MCF 10A (cell line): ENCODE data around the gene COX4I2. TPM values are rescaled to one million over a fixed set of nuclear protein-coding genes. Genes with fewer than 3 reads are reported as not detected.
"Not testable (repeated sequence)": the region's sequence is repeated elsewhere in the genome, so short reads cannot be mapped to it uniquely, and the experiment has no call there.

Experiments used
- BruUV-seq: library from RNA; stranded (reverse); fragments of 400-500 nt; replicated peaks from 2 replicates; lab custom pipeline; 2021; lab: Mats Ljungman, UMichigan
- CTCF ChIA-PET: fragments of 300-600 bp; sonication (Branson Sonifier 250); formaldehyde crosslinking; extraction: SDS; loops from one replicate; lab custom pipeline; 2021; ENCODE audit warnings: antibody characterized with exemption, inconsistent platforms; lab: Yijun Ruan, JAX
- POLR2A ChIA-PET: fragments of 300-600, 350-650 bp; sonication (Branson Sonifier 250); formaldehyde crosslinking; extraction: SDS; loops from one replicate; lab custom pipeline; 2020; ENCODE audit warnings: antibody characterized with exemption, inconsistent platforms; lab: Yijun Ruan, JAX
- DNase-seq: peaks from one replicate; pipeline ENCODE4 v3.0.0-alpha.2; 2018; ENCODE audit not compliant: unreplicated experiment
- H3K27ac Mint-ChIP-seq: one replicate; pipeline ENCODE4 v1.8.0; 2022; ENCODE audit warnings: mild to moderate bottlenecking, low read depth, mixed read lengths; ENCODE audit not compliant: unreplicated experiment
- H3K27me3 Mint-ChIP-seq: one replicate; pipeline ENCODE4 v1.8.0; 2022; ENCODE audit warnings: mixed read lengths; ENCODE audit not compliant: insufficient read depth, unreplicated experiment
- H3K36me3 Mint-ChIP-seq: one replicate; pipeline ENCODE4 v1.8.0; 2022; ENCODE audit warnings: mild to moderate bottlenecking, moderate library complexity, mixed read lengths; ENCODE audit not compliant: insufficient read depth, unreplicated experiment
- H3K4me1 Mint-ChIP-seq: one replicate; pipeline ENCODE4 v1.8.0; 2022; ENCODE audit warnings: mixed read lengths; ENCODE audit not compliant: insufficient read depth, unreplicated experiment
- H3K4me3 Mint-ChIP-seq: one replicate; pipeline ENCODE4 v1.8.0; 2022; ENCODE audit warnings: mild to moderate bottlenecking, moderate library complexity, mixed read lengths; ENCODE audit not compliant: unreplicated experiment
- H3K9me3 Mint-ChIP-seq: one replicate; pipeline ENCODE4 v1.8.0; 2022; ENCODE audit warnings: mixed read lengths; ENCODE audit not compliant: unreplicated experiment
- intact Hi-C: fragments of 100-400 bp; cut with micrococcal nuclease; formaldehyde crosslinking; loops from 2 replicates; pipeline ENCODE4 v1.14.1; 2022
- total RNA-seq: library from RNA; stranded (reverse); gene quantifications from 2 replicates; pipeline ENCODE4 v1.2.3, GENCODE V29; 2022
- TF ChIP-seq, protein P1 (sequence below): fragments of 200-600 bp; IDR thresholded peaks from one replicate; pipeline ENCODE4 v1.8.0; 2022; ENCODE audit warnings: antibody characterized with exemption, mild to moderate bottlenecking; ENCODE audit not compliant: unreplicated experiment

The COX4I2 gene
- total RNA-seq, 1 experiment from 2014 or later, result not detected

DNA sequence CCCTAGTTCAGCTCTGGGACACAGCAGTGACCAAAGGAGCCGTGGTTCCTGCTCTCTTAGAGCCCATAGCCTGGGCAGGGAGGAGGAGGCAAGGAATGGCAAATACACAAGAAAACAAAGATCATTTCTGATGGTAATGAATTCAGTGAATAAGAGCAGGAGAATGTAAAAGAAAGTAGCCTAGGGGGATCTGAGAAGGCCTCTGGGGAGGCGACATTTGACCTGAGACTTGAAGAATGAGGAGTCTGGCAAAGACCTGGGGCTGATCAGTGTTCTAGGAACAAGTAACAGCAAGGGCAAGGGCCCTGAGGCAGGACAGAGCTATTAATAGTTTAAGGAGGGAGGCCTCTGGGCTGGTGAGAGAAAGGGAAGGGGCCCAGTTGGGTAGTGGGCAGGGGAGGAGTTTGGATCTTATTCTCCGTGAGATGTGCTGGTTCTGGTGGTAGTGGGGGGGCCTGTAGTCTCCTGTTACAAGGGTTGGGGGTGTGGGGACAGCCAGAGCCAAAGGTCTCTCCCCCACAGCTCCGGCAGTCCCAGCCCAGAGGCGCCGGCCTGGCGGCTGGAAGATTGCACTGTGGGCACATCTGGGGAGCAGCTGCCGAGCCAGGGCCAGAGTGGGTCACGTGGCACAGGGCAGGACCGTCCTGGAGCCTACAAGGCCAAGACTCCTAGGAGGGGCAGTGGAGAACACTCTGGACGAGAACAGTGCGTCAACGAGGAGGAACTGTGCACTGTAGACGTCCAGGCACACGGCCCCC is 41.9 kb upstream of the COX4I2 start:
- Mint-ChIP-seq H3K27ac (peak overlapping the region; percentile 94), H3K9me3 (no peaks in the 10 kb centered on the region), H3K27me3 (no peaks in the 10 kb centered on the region), H3K36me3 (peaks cover 22% of the 10 kb centered on the region), H3K4me3 (peak overlapping the region; percentile 43), H3K4me1 (peaks cover 28% of the 10 kb centered on the region)
- TF ChIP-seq, protein P1, sequence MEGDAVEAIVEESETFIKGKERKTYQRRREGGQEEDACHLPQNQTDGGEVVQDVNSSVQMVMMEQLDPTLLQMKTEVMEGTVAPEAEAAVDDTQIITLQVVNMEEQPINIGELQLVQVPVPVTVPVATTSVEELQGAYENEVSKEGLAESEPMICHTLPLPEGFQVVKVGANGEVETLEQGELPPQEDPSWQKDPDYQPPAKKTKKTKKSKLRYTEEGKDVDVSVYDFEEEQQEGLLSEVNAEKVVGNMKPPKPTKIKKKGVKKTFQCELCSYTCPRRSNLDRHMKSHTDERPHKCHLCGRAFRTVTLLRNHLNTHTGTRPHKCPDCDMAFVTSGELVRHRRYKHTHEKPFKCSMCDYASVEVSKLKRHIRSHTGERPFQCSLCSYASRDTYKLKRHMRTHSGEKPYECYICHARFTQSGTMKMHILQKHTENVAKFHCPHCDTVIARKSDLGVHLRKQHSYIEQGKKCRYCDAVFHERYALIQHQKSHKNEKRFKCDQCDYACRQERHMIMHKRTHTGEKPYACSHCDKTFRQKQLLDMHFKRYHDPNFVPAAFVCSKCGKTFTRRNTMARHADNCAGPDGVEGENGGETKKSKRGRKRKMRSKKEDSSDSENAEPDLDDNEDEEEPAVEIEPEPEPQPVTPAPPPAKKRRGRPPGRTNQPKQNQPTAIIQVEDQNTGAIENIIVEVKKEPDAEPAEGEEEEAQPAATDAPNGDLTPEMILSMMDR, result no peak
- CTCF ChIA-PET, result interaction anchor here (0.8 to 25.4 kb wide), 7 partner anchors 9 to 144 kb away, joined by 3 to 1902 read pairs (median 12); partner anchors contain the start of gene ID1
- peak; percentile 92 for DNase-seq
- intact Hi-C loops, result no loop called here
- BruUV-seq, result TSS peak; percentile 25
- POLR2A ChIA-PET, result interaction anchor here (0.5 to 3.7 kb wide), 11 partner anchors 9 to 818 kb away, joined by 3 to 203 read pairs (median 6); partner anchors contain the start of genes ID1 and TPX2

DNA sequence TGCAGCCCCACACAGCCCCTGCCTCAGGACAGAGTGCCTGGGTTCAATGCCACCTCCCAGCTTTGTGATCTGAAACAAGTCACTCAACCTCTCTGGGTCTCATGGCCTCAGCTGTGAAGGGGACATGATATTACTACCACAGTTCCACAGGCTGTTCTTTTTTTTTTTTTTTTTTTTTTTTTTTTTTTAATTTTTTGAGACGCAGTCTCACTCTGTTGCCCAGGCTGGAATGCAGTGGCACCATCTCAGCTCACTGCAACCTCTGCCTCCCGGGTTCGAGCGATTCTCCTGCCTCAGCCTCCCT is 41.3 kb upstream of the COX4I2 start:
- Mint-ChIP-seq H3K27ac (peak overlapping the region; percentile 94), H3K4me1 (peaks cover 28% of the 10 kb centered on the region), H3K4me3 (peak overlapping the region; percentile 43), H3K36me3 (peaks cover 22% of the 10 kb centered on the region)
- POLR2A ChIA-PET, result interaction anchor here (0.5 to 3.7 kb wide), 11 partner anchors 10 to 817 kb away, joined by 3 to 203 read pairs (median 6); partner anchors contain the start of genes ID1 and TPX2
- CTCF ChIA-PET, result interaction anchor here (0.8 to 25.4 kb wide), 8 partner anchors 8 to 95 kb away, joined by 3 to 1902 read pairs (median 8); partner anchors contain the start of gene ID1
- H3K27me3 Mint-ChIP-seq, intact Hi-C loops, BruUV-seq, DNase-seq, H3K9me3 Mint-ChIP-seq: not testable (repeated sequence)

DNA sequence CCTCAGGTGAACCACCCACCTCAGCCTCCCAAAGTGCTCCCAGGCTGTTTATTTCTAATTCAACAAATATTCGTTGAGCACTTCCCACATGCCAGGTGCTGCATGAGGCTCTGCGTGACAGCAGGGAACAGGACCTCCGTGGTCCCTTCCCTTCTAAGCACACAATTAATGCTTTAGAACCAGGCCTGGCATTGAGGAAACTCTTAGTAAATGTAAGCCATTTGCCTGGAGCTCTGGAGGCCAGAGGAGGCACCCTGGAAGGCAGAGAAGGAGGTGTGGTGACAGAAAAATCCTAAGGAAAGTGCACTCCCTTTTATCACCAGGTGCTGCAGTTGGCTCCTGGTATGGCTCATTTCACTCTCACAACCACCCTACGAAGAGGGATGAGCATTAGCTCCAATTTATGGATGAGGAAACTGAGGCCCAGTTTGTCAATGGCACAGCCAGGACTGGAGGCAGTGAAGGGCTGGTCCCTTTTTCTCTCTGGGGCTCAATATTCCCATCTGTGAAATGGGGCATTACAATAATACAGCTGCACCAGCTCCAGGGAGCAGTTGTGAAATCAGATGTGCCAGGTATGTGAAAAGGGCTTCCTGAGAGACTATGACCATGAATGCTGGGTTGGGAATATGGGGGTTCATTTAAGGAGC is 40.8 kb upstream of the COX4I2 start:
- CTCF ChIA-PET, result interaction anchor here (0.9 to 25.4 kb wide), 7 partner anchors 8 to 95 kb away, joined by 3 to 1902 read pairs (median 12); partner anchors contain the start of gene ID1
- intact Hi-C loops, result no loop called here
- TF ChIP-seq, protein P1, result no peak
- Mint-ChIP-seq H3K4me1 (peaks cover 28% of the 10 kb centered on the region), H3K4me3 (no peak overlapping the region), H3K36me3 (peaks cover 22% of the 10 kb centered on the region), H3K9me3 (no peaks in the 10 kb centered on the region), H3K27me3 (no peaks in the 10 kb centered on the region), H3K27ac (no peak overlapping the region)
- POLR2A ChIA-PET, result interaction anchor here (1.2 to 3.7 kb wide), 6 partner anchors 10 to 142 kb away, joined by 4 to 203 read pairs (median 15); partner anchors contain the start of genes ID1 and TPX2
- no peak for DNase-seq
- no TSS peak for BruUV-seq

DNA sequence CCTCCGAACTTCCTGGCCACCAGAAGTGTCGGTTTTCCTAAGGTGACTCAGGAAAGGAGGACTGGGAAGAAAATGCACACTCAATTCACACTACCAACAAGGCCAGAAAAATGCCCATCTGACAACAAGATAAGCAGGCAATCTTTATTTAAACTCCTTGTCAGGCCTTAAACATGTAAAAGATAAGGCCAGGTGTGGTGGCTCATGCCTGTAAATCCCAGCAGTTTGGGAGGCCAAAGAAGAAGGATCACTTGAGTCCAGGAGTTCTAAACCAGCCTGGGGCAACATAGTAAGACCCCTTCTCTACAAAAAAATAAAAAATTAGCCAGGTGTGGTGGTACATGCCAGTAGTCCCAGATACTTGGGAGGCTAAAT is 40.2 kb upstream of the COX4I2 start:
- H3K27ac Mint-ChIP-seq, result no peak overlapping the region
- POLR2A ChIA-PET, result interaction anchor here (3.2 to 3.7 kb wide), 2 partner anchors 10 to 25 kb away, joined by 46 to 203 read pairs; partner anchors contain the start of gene ID1

More for the DNA sequence above, 40.2 kb upstream of the COX4I2 start:
- BruUV-seq, result no TSS peak
- CTCF ChIA-PET, result interaction anchor here (1.1 to 25.4 kb wide), 3 partner anchors 14 to 60 kb away, joined by 3 to 1902 read pairs (median 52); no protein-coding TSS in a partner anchor
- H3K4me1 Mint-ChIP-seq, result peaks cover 30% of the 10 kb centered on the region
- peaks cover 22% of the 10 kb centered on the region for H3K36me3 Mint-ChIP-seq
- H3K9me3 Mint-ChIP-seq, result no peaks in the 10 kb centered on the region
- intact Hi-C loops, result no loop called here
- DNase-seq, result no peak
- H3K4me3 Mint-ChIP-seq, result no peak overlapping the region
- no peaks in the 10 kb centered on the region for H3K27me3 Mint-ChIP-seq
- TF ChIP-seq, protein P1, result no peak
